Measurements from ENCODE around the gene ANKRD13A. TPM values are rescaled to one million over a fixed set of nuclear protein-coding genes. Genes with fewer than 3 reads are reported as not detected.
A peak's percentile ranks its signal among the peaks of the same experiment; 100 is the strongest.

The ANKRD13A gene
- total and polyA plus RNA-seq, 2 of the 13 experiments (the other 11 are each of a cell fraction or from before 2014, with no cell fraction given) = 34.1 to 41.6 TPM

- peak; percentile 68; the same call in 1 of the 2 replicates for TF ChIP-seq ZNF891 (CRISPR knock-in tag; IDR thresholded peaks at IDR 0.05)
- 0 out of 2 replicates have a peak, but pooled peaks have one; percentile 55 for TF ChIP-seq ISX (CRISPR knock-in tag; conservative IDR thresholded peaks at IDR 0.05)
- TF ChIP-seq, protein P1, sequence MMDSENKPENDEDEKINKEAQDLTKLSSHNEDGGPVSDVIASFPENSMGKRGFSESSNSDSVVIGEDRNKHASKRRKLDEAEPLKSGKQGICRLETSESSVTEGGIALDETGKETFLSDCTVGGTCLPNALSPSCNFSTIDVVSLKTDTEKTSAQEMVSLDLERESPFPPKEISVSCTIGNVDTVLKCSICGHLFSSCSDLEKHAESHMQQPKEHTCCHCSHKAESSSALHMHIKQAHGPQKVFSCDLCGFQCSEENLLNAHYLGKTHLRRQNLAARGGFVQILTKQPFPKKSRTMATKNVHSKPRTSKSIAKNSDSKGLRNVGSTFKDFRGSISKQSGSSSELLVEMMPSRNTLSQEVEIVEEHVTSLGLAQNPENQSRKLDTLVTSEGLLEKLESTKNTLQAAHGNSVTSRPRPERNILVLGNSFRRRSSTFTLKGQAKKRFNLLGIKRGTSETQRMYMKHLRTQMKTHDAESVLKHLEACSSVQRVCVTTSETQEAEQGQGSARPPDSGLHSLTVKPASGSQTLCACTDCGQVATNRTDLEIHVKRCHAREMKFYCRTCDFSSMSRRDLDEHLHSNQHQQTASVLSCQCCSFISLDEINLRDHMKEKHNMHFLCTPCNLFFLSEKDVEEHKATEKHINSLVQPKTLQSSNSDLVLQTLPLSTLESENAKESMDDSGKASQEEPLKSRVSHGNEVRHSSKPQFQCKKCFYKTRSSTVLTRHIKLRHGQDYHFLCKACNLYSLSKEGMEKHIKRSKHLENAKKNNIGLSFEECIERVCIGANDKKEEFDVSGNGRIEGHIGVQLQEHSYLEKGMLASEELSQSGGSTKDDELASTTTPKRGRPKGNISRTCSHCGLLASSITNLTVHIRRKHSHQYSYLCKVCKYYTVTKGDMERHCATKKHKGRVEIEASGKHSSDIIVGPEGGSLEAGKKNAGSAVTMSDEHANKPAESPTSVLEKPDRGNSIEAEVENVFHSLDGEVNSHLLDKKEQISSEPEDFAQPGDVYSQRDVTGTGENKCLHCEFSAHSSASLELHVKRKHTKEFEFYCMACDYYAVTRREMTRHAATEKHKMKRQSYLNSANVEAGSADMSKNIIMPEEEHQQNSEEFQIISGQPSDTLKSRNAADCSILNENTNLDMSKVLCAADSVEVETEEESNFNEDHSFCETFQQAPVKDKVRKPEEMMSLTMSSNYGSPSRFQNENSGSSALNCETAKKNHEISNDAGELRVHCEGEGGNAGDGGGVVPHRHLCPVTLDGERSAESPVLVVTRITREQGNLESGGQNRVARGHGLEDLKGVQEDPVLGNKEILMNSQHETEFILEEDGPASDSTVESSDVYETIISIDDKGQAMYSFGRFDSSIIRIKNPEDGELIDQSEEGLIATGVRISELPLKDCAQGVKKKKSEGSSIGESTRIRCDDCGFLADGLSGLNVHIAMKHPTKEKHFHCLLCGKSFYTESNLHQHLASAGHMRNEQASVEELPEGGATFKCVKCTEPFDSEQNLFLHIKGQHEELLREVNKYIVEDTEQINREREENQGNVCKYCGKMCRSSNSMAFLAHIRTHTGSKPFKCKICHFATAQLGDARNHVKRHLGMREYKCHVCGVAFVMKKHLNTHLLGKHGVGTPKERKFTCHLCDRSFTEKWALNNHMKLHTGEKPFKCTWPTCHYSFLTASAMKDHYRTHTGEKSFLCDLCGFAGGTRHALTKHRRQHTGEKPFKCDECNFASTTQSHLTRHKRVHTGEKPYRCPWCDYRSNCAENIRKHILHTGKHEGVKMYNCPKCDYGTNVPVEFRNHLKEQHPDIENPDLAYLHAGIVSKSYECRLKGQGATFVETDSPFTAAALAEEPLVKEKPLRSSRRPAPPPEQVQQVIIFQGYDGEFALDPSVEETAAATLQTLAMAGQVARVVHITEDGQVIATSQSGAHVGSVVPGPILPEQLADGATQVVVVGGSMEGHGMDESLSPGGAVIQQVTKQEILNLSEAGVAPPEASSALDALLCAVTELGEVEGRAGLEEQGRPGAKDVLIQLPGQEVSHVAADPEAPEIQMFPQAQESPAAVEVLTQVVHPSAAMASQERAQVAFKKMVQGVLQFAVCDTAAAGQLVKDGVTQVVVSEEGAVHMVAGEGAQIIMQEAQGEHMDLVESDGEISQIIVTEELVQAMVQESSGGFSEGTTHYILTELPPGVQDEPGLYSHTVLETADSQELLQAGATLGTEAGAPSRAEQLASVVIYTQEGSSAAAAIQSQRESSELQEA (CRISPR knock-in tag; IDR thresholded peaks at IDR 0.05; ENCODE audit: not compliant biosample characterization) = peak; percentile 88
- peak; percentile 46 for TF ChIP-seq SP4 (CRISPR knock-in tag; IDR thresholded peaks at IDR 0.05)
- peak; percentile 74 for TF ChIP-seq HES4 (CRISPR knock-in tag; IDR thresholded peaks at IDR 0.05; ENCODE audit: borderline replicate concordance)
- TF ChIP-seq ZNF451 (CRISPR knock-in tag; IDR thresholded peaks at IDR 0.05) = peak; percentile 70; the same call in 1 of the 2 replicates
- peak; percentile 90; the same call in 1 of the 3 replicates for TF ChIP-seq MXI1 (IDR thresholded peaks at IDR 0.05; ENCODE audit: borderline replicate concordance, low read depth, low read length)
- no peak for TF ChIP-seq ZNF652 (CRISPR knock-in tag; IDR thresholded peaks at IDR 0.05; ENCODE audit: borderline replicate concordance, low read depth)
- TF ChIP-seq TSC22D2 (CRISPR knock-in tag; IDR thresholded peaks at IDR 0.05; ENCODE audit: borderline replicate concordance) = peak; percentile 48; the same call in 1 of the 2 replicates
- TF ChIP-seq ZNF768 (CRISPR knock-in tag; IDR thresholded peaks at IDR 0.05) = no peak; the same call in 1 of the 2 replicates
- TF ChIP-seq ZNF567 (CRISPR knock-in tag; IDR thresholded peaks at IDR 0.05; ENCODE audit: borderline replicate concordance) = peak; percentile 91; the same call in 1 of the 2 replicates
- TF ChIP-seq ZNF496 (CRISPR knock-in tag; IDR thresholded peaks at IDR 0.05; ENCODE audit: insufficient replicate concordance) = no peak
- peak; percentile 93 for TF ChIP-seq PCBP1 (IDR thresholded peaks at IDR 0.05; ENCODE audit: borderline replicate concordance, low read depth, low read length)
- TF ChIP-seq ZBTB7A (CRISPR knock-in tag; IDR thresholded peaks at IDR 0.05) = no peak; the same call in 1 of the 2 replicates
- peak; percentile 74; the same call in 1 of the 2 replicates for TF ChIP-seq ZBTB4 (CRISPR knock-in tag; IDR thresholded peaks at IDR 0.05; ENCODE audit: borderline replicate concordance)
- no peak for TF ChIP-seq ZNF660 (CRISPR knock-in tag; IDR thresholded peaks at IDR 0.05; ENCODE audit: borderline replicate concordance, low read depth)
- TF ChIP-seq ZNF121 (CRISPR knock-in tag; IDR thresholded peaks at IDR 0.05) = no peak
These were observed at the start of gene ANKRD13A (continued) for GRCh38 chr12:109998904-109999648.

Measured in HepG2 (cell line).